Testis (tissue), 3 donors: ENCODE data around the gene THSD7A. TPM values are rescaled to one million over a fixed set of nuclear protein-coding genes. Genes with fewer than 3 reads are reported as not detected.

Experiments
- DNase-seq: peaks from one replicate; pipeline ENCODE4 v3.0.0-alpha.2; 2019
- H3K27ac ChIP-seq, 2 donors: fragments of 200-600 bp; sonication (generic); one replicate each; pipeline ENCODE4 v1.5.1; 2019
- H3K27me3 ChIP-seq: fragments of 200-600 bp; sonication (generic); one replicate; pipeline ENCODE4 v1.5.1; 2019
- H3K36me3 ChIP-seq: fragments of 200-600 bp; sonication (generic); one replicate; pipeline ENCODE4 v1.5.1; 2017; ENCODE audit warnings: low read depth; ENCODE audit errors: missing control alignments
- H3K4me1 ChIP-seq: fragments of 200-600 bp; sonication (generic); one replicate; pipeline ENCODE4 v1.5.1; 2019
- H3K4me3 ChIP-seq, 2 donors: fragments of 200-600 bp; sonication (generic); one replicate each; pipeline ENCODE4 v1.5.1; 2017 to 2019
- H3K9me3 ChIP-seq: fragments of 200-600 bp; sonication (generic); one replicate; pipeline ENCODE4 v1.5.1; 2017
- CTCF ChIP-seq, 3 experiments: fragments of 450-650 bp in 2 of 3; fragments of 200-600 bp in 1 of 3; sonication (generic) in 1 of 3; IDR thresholded peaks; one replicate each; pipeline ENCODE4 v1.5.1; 2016 to 2019; ENCODE audit warnings: antibody characterized with exemption in 3 of 3, mild to moderate bottlenecking in 2 of 3, moderate library complexity in 1 of 3
- POLR2A ChIP-seq: fragments of 450-650 bp; IDR thresholded peaks from one replicate; pipeline ENCODE4 v1.6.1; 2017; ENCODE audit warnings: antibody characterized with exemption, mild to moderate bottlenecking, moderate library complexity
- WGBS, 2 donors: methylation state at CpG; one replicate each; pipeline ENCODE4 v1.1.5; 2018; 5-methylcytosine and 5-hydroxymethylcytosine counted together
- intact Hi-C: fragments of 100-400 bp; cut with DNase I; formaldehyde crosslinking; loops from one replicate; pipeline ENCODE4 v1.15.1; 2023; ENCODE audit warnings: low total_unique reads
- polyA plus RNA-seq: library from polyadenylated mRNA; stranded (reverse); fragments of 350-450 nt; fragmentation: Illumina TruSeq; extraction: RNeasy Lipid Tissue Mini Kit (QIAGEN cat#74804); gene quantifications from one replicate; pipeline ENCODE4 v1.2.3, GENCODE V29; 2014; ENCODE audit warnings: low read depth, low replicate concordance; ENCODE audit not compliant: insufficient read depth
- total RNA-seq, 2 donors: library from RNA; depleted of rRNA; stranded (reverse); fragments of >200 nt; gene quantifications; one replicate each; pipeline ENCODE4 v1.2.3, GENCODE V29; 2016

The THSD7A gene
- total and polyA plus RNA-seq, 3 donors from 2014 or later: 1.6 to 7.0 (median 6.8) TPM

GRCh38 chr7:11458736-11459483 lies 373.1 kb downstream of the THSD7A start:
- H3K27me3 ChIP-seq: no peaks in the 10 kb centered on the region
- no peak for DNase-seq
- TF ChIP-seq CTCF (IDR thresholded peaks at IDR 0.05) (no peak), POLR2A (no peak)
- no peak overlapping the region for H3K4me3 ChIP-seq
- H3K36me3 ChIP-seq: no peaks in the 10 kb centered on the region
- H3K4me1 ChIP-seq: no peaks in the 10 kb centered on the region
- no peak overlapping the region for H3K27ac ChIP-seq
- H3K9me3 ChIP-seq: no peaks in the 10 kb centered on the region
- intact Hi-C loops: no loop called here
- WGBS, 2 donors: 56 to 61% methylated on average over 5 of the region's 5 CpGs

- no peak for DNase-seq
- Histone ChIP-seq H3K4me1 (no peaks in the 10 kb centered on the region), H3K36me3 (no peaks in the 10 kb centered on the region), H3K9me3 (no peaks in the 10 kb centered on the region), H3K27me3 (no peaks in the 10 kb centered on the region), H3K27ac (no peak overlapping the region), H3K4me3 (no peak overlapping the region)
- TF ChIP-seq POLR2A (no peak), CTCF (IDR thresholded peaks at IDR 0.05) (no peak)
- 72 to 75% methylated on average over 3 of the region's 3 CpGs for WGBS, 2 donors
- intact Hi-C loops: no loop called here
Observed at GRCh38 chr7:11457419-11457818, 374.6 kb downstream of the THSD7A start.

- 94 to 100% methylated on average over 1 of the region's 1 CpG for WGBS, 2 donors
- no peak for DNase-seq
- intact Hi-C loops: no loop called here
- TF ChIP-seq POLR2A: no peak
- TF ChIP-seq CTCF (IDR thresholded peaks at IDR 0.05): no peak
- Histone ChIP-seq H3K27ac (no peak overlapping the region), H3K36me3 (no peaks in the 10 kb centered on the region), H3K4me3 (no peak overlapping the region), H3K9me3 (no peaks in the 10 kb centered on the region), H3K4me1 (no peaks in the 10 kb centered on the region), H3K27me3 (no peaks in the 10 kb centered on the region)
Observed at GRCh38 chr7:11456574-11456973, 375.4 kb downstream of the THSD7A start.

GRCh38 chr7:11452476-11452875 lies 379.5 kb downstream of the THSD7A start:
- TF ChIP-seq CTCF (IDR thresholded peaks at IDR 0.05): no peak
- TF ChIP-seq POLR2A: no peak
- Histone ChIP-seq H3K27me3 (no peaks in the 10 kb centered on the region), H3K9me3 (no peaks in the 10 kb centered on the region), H3K4me3 (no peak overlapping the region), H3K27ac (no peak overlapping the region), H3K4me1 (no peaks in the 10 kb centered on the region), H3K36me3 (no peaks in the 10 kb centered on the region)
- DNase-seq: no peak
- intact Hi-C loops: no loop called here
- WGBS, 2 donors: 50 to 56% methylated on average over 3 of the region's 3 CpGs

- Histone ChIP-seq H3K9me3 (no peaks in the 10 kb centered on the region), H3K4me3 (no peak overlapping the region), H3K4me1 (no peaks in the 10 kb centered on the region), H3K27ac (no peak overlapping the region), H3K27me3 (no peaks in the 10 kb centered on the region), H3K36me3 (no peaks in the 10 kb centered on the region)
- intact Hi-C loops: no loop called here
- 67 to 80% methylated on average over 1 of the region's 1 CpG for WGBS, 2 donors
- TF ChIP-seq CTCF (IDR thresholded peaks at IDR 0.05) (no peak), POLR2A (no peak)
- DNase-seq: no peak
Observed at GRCh38 chr7:11450281-11450680, 381.7 kb downstream of the THSD7A start.
